ENCODE results near the gene SETDB2. TPM values are rescaled to one million over a fixed set of nuclear protein-coding genes. Genes with fewer than 3 reads are reported as not detected.
A peak's percentile ranks its signal among the peaks of the same experiment; 100 is the strongest.

Gene SETDB2
- 7.7 TPM for total RNA-seq (ENCODE audit: unreplicated experiment)
- long read RNA-seq, partial matches to known transcripts, result 1 of 6 reads
- long read RNA-seq, other reads (novel, unspliced or antisense), result 4 of 6 reads

- H3K4me1 Mint-ChIP-seq (ENCODE audit: low read depth, unreplicated experiment), result peaks cover 3% of the 10 kb centered on the region
- H3K36me3 Mint-ChIP-seq (ENCODE audit: unreplicated experiment), result no peaks in the 10 kb centered on the region
Measured at GRCh38 chr13:49443704-49444523, at the start of gene SETDB2, which contains the start of gene CAB39L. TSS of gene SETDB2 (plus strand) at chr13:49444274. CDS start at chr13:49451894, 7,620 bp downstream. TSS of gene CAB39L (minus strand) at chr13:49444064. CDS start at chr13:49382910, 61,154 bp downstream.

DNA sequence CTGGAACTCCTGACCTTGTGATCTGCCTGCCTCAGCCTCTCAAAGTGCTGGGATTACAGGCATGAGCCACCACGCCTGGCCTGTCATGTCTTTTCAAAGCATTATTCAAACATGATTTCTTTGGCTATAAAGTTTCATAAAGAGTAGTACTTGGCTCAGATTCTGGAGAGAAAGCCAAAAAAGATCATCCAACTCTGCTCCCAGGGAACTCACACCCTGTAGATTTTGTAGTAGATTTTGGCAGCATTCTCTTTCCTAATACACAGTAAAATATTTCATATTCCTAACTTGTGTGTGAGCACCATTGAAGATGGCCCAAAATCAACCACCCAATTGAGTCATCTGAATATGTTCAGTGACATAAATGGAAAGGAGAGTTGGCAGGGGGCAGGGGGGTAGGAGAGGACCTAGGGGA lies 48.6 kb upstream of the SETDB2 start:
- no peaks in the 10 kb centered on the region for H3K4me1 Mint-ChIP-seq (ENCODE audit: low read depth, unreplicated experiment)
- no peaks in the 10 kb centered on the region for H3K9me3 Mint-ChIP-seq (ENCODE audit: unreplicated experiment)
- no peak for DNase-seq
- H3K36me3 Mint-ChIP-seq (ENCODE audit: unreplicated experiment), result no peaks in the 10 kb centered on the region
- no peak overlapping the region for H3K4me3 Mint-ChIP-seq (ENCODE audit: unreplicated experiment)
- H3K27ac Mint-ChIP-seq (ENCODE audit: unreplicated experiment), result no peak overlapping the region
- no peaks in the 10 kb centered on the region for H3K27me3 Mint-ChIP-seq (ENCODE audit: unreplicated experiment)
- TF ChIP-seq, protein P1, sequence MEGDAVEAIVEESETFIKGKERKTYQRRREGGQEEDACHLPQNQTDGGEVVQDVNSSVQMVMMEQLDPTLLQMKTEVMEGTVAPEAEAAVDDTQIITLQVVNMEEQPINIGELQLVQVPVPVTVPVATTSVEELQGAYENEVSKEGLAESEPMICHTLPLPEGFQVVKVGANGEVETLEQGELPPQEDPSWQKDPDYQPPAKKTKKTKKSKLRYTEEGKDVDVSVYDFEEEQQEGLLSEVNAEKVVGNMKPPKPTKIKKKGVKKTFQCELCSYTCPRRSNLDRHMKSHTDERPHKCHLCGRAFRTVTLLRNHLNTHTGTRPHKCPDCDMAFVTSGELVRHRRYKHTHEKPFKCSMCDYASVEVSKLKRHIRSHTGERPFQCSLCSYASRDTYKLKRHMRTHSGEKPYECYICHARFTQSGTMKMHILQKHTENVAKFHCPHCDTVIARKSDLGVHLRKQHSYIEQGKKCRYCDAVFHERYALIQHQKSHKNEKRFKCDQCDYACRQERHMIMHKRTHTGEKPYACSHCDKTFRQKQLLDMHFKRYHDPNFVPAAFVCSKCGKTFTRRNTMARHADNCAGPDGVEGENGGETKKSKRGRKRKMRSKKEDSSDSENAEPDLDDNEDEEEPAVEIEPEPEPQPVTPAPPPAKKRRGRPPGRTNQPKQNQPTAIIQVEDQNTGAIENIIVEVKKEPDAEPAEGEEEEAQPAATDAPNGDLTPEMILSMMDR (IDR thresholded peaks at IDR 0.05; ENCODE audit: partially characterized antibody, unreplicated experiment), result no peak

More at GRCh38 chr13:49443704-49444523, at the start of gene SETDB2, which contains the start of gene CAB39L:
- peak within 1 kb of the TSS; percentile 99 for H3K4me3 Mint-ChIP-seq (ENCODE audit: unreplicated experiment)
- H3K27me3 Mint-ChIP-seq (ENCODE audit: unreplicated experiment), result peaks cover 8% of the 10 kb centered on the region
- TF ChIP-seq, protein P1 (IDR thresholded peaks at IDR 0.05; ENCODE audit: partially characterized antibody, unreplicated experiment), result no peak
- peak; percentile 97 for DNase-seq
- peak within 1 kb of the TSS; percentile 100 for H3K27ac Mint-ChIP-seq (ENCODE audit: unreplicated experiment)
- H3K9me3 Mint-ChIP-seq (ENCODE audit: unreplicated experiment), result peaks cover 9% of the 10 kb centered on the region

DNA sequence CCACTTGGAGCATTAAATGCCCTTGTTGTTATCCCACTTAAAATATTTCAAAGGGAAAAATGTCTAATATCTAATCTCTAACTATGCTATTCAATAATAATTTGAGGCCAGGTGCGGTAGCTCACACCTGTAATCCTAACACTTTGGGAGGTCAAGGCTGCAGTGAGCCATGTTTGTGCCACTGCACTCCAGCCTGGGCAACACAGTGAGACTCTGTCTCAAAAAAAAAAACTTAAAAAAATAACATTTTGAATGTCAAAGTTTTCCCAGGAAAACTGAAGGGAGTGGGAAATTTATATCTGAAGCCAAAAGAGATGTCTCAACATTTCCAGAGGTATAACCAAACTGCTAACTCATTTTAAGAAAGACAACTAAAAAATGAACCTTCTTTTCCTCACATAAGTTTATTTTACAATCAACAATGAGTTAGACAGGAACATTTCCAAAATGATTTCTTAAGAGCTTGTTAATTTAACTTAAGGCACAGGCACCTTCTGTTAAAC lies 48.1 kb upstream of the SETDB2 start:
- Mint-ChIP-seq H3K27ac (ENCODE audit: unreplicated experiment) (no peak overlapping the region), H3K9me3 (ENCODE audit: unreplicated experiment) (no peaks in the 10 kb centered on the region), H3K4me1 (ENCODE audit: low read depth, unreplicated experiment) (no peaks in the 10 kb centered on the region), H3K27me3 (ENCODE audit: unreplicated experiment) (no peaks in the 10 kb centered on the region), H3K36me3 (ENCODE audit: unreplicated experiment) (no peaks in the 10 kb centered on the region), H3K4me3 (ENCODE audit: unreplicated experiment) (no peak overlapping the region)
- no peak for DNase-seq
- TF ChIP-seq, protein P1 (IDR thresholded peaks at IDR 0.05; ENCODE audit: partially characterized antibody, unreplicated experiment), result no peak

- Mint-ChIP-seq H3K27ac (ENCODE audit: unreplicated experiment) (no peak overlapping the region), H3K36me3 (ENCODE audit: unreplicated experiment) (peaks cover 16% of the 10 kb centered on the region), H3K4me1 (ENCODE audit: low read depth, unreplicated experiment) (no peaks in the 10 kb centered on the region), H3K9me3 (ENCODE audit: unreplicated experiment) (no peaks in the 10 kb centered on the region), H3K4me3 (ENCODE audit: unreplicated experiment) (no peak overlapping the region), H3K27me3 (ENCODE audit: unreplicated experiment) (no peaks in the 10 kb centered on the region)
- no peak for DNase-seq
- TF ChIP-seq, protein P1 (IDR thresholded peaks at IDR 0.05; ENCODE audit: partially characterized antibody, unreplicated experiment), result no peak
Measured at GRCh38 chr13:49399801-49400472, 44.1 kb upstream of the SETDB2 start.

All from glutamatergic neuron (in vitro differentiated cells).